OCI-M2 (cell line): ENCODE measurements around the gene PITRM1.
"Not testable (repeated sequence)": the region's sequence is repeated elsewhere in the genome, so short reads cannot be mapped to it uniquely, and the experiment has no call there.

ENCODE experiments used
- DNase-seq: peaks from one replicate; lab custom pipeline; 2025; ENCODE audit not compliant: unreplicated experiment; lab: John Stamatoyannopoulos, UW

PITRM1 gene

DNA sequence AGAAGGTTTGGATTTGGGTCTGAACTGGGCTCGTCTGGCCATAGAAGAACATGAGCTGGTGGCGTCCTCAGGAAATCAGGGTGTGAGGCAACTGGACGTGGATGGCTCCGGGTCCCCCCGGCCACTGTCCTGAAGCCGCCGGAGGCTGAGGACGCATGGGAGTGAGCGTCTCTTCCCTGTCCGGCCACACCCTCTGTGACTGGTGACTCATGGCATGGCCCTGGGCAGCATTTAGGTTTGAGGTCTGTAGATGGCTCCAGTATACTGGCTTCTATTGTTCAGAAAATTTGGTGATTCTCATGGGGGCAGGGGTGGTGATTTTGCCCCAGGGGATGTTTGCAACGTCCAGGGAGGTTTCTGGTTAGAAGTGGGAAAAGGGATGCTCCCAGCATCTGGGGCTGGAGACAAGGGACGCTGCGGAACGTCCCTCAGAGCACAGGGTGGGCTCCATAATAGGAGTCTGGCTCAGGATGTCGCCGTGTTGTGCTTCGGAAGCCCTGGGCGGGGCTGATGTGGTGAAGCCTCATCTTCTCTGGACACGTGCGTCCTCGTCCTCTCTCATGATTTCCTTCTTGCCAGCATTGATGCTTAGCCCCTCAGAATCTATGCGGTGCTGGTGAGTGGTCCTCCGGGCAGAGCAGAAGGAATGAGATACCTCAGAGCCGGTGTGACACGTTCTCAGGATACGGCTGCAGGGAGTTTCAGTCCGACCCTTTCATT, 49.9 kb downstream of the PITRM1 start:
- DNase-seq, result no peak

DNA sequence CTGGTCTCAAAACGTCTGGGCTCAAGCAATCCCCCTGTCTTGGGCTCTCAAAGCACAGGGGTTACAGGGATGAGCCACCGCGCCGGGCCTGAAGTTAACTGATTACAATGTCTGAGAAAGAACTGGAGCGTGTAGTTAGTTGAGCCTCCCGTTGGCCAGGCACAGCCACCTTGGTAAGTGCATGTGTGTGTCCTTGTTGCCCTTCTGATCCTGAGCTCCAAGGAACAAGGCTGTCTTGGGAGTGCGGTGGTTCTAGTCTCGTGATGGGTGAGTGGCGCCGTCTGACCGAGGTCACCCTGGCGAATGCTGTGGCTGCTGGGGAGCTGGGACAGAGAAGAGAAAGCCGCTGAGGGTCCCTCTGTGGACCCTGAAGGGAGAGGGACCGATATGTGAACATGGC, 50.5 kb downstream of the PITRM1 start:
- no peak for DNase-seq

DNA sequence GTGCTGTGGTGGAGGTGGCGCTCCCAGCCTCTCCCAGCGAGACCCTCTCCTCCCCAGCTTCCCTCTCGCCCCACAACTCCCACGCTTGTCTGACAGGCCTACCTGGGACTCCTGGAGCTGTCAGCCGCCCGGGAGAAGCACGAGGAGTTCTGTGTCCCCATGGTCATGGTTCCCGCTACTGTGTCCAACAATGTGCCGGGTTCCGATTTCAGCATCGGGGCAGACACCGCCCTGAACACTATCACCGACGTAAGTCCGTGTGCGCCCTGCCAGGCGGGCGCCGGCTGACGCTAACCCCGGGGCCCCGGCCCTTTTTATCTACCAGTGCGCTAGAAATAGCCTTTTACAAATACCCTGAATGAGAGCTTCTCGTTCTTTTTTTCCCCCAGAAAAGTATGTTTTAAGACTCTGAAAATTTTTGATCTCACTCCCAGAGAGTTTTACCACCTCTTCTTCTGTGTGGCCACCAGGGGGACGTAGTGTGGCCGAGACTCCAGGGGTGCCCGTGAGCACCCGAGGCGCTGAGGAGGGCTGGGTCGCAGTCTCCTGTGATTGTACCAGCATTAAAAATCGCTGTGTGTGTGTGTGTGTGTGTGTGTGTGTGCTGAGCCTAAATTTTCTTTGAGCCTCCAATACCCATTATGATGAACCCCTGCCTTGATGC, 52.7 kb downstream of the PITRM1 start:
- DNase-seq, result no peak

DNA sequence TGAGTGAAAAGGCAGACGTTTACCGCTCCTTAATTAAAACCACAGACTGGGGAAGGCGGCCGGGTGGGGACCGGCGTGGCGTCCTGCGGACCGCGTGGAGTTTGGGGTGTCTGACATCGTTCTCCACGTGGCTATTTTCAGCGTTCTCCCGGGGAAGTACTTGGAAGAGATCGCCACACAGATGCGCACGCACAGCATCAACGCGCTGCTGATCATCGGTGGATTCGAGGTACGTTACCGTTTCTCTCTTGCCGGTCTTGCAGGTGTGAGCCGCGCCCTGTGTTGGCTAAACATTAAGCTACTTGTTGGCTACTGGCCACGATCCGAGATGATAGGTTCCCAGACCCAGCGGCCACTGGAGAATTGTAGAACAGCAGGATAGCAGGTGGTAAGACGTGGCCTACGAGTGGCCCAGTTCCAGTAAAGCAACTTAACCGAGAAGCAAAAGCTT, 53.9 kb downstream of the PITRM1 start:
- DNase-seq, result no peak

DNA sequence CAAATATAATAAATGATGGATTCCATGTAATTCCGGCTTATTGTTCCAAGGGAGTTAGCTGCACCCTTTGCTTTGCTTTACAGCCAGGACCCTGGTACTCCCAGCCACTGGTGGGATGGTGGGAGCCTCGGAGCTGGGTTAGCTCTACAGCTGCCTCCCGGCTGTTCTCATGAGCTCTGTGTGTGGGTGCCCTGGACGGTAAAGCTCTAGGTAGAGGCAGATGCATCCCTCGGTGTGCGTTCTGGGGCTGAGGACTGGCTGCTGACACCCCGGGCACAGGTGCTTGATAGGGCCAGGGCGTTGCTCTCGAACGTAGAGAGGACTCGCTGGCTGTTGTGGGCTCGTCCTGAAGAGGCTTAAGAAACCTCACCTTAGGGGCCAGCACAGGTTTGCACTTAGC, 55.1 kb downstream of the PITRM1 start:
- DNase-seq, result no peak

DNA sequence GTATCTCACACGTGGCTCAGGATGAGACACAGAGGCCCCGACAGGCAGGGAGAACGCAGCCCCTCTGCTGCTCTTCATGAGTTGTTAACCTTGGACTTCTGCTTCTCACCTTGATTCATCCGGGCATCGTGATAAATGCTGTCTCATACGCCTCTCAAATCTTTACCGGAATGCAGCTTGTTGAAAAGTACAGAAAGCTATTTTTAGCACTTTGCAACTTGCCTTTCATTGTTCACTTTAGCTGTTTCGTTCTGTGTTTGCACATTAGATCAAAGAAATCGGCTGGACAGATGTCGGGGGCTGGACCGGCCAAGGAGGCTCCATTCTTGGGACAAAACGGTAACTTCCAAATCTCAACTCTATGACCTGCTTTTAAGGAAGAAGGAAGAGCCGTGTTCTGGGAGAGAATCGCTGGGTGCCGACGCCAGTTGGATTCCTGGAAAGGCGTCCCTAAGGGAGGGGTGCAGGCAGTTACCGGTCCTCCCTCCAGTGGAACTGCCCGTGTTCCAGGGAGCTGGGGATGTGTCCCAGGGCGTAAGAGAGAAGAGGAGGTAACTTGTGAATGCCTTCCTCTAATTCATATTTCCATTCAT, 56.0 kb downstream of the PITRM1 start:
- DNase-seq, result no peak

DNA sequence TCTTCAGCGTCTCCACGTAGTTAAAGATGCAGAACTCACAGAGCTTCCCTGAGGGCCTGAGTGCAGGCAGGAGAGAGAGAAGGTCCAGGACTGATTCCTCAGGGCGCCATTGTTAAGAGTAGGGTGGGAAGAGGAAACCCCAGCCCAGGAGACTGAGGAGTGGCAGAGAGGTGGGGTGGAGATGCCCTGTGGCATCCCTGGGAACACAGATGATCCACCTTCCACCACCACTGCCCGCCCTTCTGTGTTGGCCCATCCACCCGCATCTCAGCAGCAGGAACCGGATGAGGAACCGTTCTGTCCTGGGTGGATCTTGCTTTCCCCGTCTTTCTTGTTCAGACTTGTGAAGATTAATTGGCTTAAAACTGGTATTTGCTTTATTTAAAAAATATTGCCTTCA, 56.9 kb downstream of the PITRM1 start:
- no peak for DNase-seq

DNA sequence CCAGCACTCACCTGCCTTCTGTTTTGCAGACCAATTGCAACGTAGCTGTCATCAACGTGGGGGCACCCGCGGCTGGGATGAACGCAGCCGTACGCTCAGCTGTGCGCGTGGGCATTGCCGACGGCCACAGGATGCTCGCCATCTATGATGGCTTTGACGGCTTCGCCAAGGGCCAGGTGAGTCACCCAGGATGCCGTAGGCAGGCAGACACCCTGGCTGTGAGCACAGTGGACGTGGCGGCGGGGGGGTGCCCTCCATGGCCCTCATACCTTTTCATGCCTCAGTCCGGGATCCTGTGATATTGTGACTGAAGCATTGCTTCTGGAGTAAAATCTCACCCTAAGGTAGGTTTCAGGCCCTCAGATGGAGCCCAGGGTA, 59.2 kb downstream of the PITRM1 start:
- DNase-seq, result no peak

DNA sequence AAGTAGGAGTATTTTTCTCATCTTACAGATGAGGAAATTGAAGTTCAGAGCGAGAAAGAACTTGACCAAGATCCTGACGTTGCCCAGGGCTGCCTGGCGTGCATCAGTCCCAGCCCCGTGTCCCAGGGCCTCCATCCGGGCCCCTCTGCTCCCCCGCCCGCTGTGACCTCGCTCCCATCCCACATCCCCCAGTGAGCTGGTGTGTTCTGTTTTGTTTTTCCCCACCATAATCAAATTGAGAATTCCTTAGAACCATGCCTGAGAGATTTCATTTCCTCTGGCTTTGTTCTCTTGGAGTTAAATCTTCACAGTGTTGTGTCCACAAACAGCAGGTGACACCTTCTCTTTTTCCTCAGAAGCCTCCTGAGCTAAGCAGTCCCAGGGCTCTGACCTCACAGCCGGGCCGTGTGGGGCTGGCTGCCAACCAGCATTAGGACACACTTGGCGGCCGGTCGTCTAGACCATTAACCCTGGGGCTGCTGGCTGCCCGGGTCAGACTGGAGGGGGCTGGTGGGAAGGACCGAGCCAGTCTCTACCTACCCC, 60.9 kb downstream of the PITRM1 start:
- no peak for DNase-seq

DNA sequence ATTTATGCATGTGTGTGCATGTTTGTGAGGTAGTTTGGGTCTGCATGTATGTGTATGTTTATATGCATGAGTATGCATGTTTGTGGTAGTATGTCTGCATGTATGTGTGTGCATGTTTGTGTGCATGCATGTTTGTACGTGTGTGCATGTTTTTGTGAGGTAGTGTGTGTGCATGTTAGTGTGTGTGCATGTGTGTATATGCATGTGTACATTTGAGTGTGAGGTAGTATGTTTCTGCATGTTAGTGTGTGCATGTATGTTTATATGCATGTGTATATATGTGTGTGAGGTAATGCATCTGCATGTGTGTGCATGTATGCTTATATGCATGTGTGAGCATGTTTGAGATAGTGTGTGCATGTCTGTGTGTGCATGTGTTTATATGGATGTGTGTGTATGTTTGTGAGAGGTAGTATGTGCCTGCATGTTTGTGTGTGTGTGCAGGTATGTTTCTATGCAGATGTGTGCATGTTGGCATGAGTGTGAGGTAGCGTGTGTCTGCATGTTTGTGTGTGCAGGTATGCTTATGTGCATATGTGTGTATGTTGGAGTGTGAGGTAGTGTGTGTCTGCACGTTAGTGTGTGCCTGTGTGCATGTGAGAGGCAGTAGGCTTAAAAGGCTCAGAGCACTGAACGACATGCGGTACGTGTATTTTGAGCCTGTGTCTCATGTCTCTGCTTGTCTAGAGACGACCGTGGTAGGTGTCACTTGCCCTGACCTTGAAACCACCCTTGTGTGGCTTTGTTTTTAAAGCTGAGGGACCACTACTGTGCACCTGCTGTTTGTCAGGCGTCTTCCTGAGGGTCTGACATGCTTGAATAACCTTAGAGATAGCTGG, 61.6 kb downstream of the PITRM1 start:
- DNase-seq, result no peak

DNA sequence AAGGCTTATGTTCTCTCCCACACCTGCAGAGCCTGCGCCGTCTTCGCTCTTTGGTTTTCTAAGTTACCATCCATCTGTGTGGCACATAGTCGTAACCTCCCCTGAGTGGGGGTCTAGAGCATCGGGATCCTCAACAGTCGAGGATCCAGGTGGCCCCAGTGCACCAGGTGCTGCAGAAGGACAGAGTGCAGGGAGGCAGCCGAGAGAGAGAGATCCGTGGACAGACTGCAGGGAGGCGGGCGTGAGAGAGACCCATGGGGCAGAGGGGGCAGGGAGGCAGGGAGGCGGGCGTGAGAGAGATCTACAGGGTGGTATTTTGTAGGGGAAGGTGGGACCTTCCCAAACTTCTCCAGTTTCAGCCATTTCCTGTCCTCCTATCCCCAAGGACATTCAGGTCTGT, 62.9 kb downstream of the PITRM1 start:
- DNase-seq, result no peak

DNA sequence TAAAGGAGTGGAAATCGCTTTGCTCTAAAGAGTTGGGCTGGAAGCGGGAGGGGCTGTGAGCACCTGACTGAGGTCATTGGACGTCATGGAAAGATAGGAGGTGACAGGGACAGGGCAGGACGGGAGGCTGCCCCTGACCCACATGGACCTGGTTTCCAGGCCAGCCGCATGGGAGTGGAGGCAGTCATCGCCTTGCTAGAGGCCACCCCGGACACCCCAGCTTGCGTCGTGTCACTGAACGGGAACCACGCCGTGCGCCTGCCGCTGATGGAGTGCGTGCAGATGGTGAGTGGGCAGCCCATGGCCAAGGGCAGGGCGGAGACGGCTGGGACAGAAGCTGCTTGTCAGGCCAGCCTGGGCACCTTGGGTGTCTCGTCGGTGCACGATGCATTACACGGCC, 63.4 kb downstream of the PITRM1 start:
- no peak for DNase-seq

DNA sequence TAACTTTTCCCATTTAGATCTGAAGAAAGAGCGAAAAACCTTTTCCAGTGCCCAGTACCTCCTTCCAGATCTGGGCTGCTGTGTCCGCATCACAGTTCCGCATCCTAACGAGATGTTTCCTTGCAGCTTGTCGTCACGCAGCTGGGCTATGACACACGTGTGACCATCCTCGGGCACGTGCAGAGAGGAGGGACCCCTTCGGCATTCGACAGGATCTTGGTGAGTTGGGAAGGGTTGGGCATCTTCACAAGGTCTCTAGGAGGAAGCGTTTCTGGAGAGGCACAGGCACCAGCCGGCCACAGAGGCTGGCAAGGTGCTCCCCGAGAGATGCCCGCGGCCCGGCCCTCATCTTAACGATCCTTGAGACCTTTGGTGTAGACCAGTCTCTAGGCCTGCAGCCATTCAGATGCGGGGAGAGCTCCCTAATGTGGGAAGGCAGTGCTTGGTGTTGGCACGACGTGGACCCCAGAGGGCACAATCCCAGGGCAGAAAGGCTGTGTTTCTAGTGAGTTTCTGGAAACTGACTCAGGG, 63.9 kb downstream of the PITRM1 start:
- DNase-seq, result no peak

DNA sequence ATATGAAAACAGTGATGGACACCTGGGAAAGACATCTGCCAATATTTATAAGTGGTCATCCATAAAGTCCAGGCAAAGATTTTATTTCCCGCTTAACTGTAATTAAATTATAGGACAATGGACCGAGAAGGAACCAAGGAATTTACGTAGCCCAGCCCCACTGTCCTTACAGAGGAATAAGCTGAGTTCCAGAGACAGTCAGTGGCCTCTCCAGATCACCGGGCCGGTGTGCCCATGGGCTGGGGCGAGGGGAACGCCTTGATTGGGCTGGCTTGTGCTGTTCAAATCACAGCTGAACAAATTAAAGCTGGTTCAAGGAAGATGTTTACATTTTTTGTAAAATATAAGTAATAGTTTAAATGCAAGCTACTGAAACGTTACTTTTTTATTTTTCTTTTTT, 64.5 kb downstream of the PITRM1 start:
- DNase-seq, result no peak

DNA sequence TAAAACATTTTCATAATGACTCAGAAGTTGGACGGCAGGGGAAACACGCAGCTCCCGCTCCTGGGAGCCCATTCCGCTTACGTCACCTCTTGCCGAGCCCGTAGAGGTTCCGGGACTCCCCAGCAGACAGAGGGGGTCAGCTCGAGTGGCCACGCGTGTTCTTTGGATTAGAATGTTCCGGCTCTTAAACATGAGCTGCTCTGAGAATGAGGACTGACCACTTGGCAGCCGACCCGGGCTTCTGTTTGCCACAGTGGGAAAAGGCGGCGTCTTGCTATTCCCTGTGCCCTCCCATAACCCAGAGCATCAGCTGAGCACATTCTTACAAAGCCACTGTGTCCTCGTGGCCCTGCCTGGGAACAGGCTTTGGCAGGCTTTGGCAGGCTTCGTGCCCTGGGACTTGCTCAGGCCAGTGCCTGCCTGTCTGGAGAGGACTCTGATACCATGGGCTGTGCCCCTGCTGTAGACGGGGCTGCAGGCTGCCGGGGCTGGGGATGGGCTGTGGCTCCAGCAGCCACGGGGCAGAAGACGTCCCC, 65.1 kb downstream of the PITRM1 start:
- no peak for DNase-seq

DNA sequence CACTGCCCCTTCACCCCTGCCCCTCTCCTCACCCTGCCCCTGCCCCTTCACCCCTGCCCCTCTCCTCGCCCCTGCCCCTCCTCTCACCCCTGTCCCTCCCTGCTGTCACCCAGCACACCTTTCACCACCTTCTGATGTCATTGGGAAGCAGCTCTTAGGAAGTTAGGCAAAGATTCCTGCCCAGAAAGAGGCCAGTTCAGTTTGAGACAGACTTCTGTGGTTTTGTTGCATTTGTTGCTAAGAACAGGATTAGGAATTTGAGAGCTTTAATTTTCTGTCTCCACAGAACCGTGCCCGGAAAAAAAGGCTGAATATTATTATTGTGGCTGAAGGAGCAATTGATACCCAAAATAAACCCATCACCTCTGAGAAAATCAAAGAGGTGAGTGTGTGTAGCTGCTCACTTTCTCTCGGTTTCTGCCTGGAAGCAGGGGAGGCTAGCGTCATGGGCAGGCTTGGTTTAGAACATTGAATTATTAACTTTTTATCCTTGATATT, 65.6 kb downstream of the PITRM1 start:
- no peak for DNase-seq

DNA sequence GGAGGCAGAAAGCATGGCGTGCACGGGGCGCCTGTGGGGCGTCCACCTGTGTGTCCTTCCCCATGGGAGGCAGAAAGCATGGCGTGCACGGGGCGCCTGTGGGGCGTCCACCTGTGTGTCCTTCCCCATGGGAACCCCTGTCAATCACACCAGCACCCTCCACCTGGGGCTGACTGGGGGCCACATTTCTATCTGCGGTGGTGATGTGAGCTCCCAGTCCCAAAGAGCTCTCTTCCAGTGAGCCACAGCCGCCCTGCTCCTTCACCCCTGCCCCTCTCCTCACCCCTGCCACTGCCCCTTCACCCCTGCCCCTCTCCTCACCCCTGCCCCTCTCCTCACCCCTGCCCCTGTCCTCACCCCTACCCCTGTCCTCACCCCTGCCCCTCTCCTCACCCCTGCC, 66.3 kb downstream of the PITRM1 start:
- DNase-seq, result not testable (repeated sequence)

DNA sequence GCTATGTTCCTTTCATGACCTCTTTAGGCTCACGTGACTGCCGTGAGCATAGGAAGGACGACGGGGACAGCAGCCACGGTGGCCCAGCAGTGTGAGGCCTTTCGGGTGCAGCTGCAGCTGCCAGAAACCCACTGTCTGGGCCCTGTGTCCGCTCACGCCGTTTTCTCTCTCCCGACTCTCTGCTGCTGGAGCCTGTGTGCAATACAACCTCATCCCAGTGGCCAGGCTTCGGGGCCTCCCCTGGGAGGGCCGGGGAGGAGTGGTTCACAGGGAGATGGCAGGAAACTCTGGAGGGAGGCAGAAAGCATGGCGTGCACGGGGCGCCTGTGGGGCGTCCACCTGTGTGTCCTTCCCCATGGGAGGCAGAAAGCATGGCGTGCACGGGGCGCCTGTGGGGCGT, 66.7 kb downstream of the PITRM1 start:
- no peak for DNase-seq

DNA sequence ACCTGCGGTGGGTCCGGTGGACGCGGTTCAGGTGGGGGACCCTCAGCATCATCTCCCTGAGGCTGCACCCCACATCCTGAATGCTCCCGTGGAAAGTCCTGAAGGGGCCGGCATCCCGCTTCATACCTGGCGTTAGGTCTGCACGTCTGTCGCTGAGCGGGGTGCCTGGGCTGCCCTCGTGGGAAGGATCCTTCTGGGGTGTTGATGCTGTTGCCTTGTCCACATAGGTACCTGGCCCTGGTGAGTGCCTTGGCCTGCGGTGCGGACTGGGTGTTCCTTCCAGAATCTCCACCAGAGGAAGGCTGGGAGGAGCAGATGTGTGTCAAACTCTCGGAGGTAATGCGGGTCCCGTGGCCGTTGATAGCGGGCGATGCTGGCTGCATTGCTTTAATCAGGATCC, 67.4 kb downstream of the PITRM1 start:
- DNase-seq, result no peak

DNA sequence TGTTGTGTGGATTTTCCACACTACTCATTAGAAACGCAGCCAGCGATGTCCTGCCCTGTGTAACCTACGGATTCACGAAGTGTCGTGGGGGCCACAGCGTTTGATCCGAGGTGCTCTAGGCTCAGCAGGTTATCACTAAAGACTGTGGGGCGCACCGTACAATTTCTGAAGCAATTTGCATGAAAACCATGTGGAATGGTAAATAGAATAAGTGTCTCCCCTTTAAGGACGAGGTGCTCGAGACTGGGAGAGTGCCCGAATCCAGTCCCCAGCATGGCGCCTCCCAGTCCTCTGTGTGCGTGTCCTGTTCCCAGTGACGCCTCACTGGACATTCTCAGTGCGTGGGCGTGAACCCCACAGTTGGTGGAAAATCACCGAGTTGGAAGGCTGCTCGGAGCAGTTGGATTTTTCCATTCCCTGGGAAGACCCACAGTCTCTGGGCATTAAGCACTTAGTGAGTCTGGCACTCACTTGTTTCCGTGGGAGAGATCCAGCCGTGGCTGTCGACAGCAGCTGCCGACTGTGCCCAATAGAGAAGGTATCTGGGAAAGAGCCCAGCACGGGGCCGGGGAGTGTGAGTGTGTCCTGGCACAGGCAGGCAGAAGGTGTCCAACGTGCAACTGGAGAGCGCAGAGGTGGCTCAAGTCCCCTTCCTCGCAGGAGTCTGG, 68.2 kb downstream of the PITRM1 start:
- no peak for DNase-seq
